ENCODE results near the gene TMEM178B.

The TMEM178B gene

GRCh38 chr7:141408440-141408839 lies 334.6 kb downstream of the TMEM178B start:
- no peak for DNase-seq (ENCODE audit: low read depth)
- no peak overlapping the region for H3K4me3 ChIP-seq (ENCODE audit: low read depth, low read length)
- no peak for TF ChIP-seq CTCF (IDR thresholded peaks at IDR 0.05; ENCODE audit: control insufficient read depth, extremely low read depth, insufficient read depth)

GRCh38 chr7:141409219-141409618 lies 335.4 kb downstream of the TMEM178B start:
- TF ChIP-seq CTCF (IDR thresholded peaks at IDR 0.05; ENCODE audit: control insufficient read depth, extremely low read depth, insufficient read depth) = no peak
- H3K4me3 ChIP-seq (ENCODE audit: low read depth, low read length) = no peak overlapping the region
- no peak for DNase-seq (ENCODE audit: low read depth)

- TF ChIP-seq CTCF (IDR thresholded peaks at IDR 0.05; ENCODE audit: control insufficient read depth, extremely low read depth, insufficient read depth) = no peak
- no peak overlapping the region for H3K4me3 ChIP-seq (ENCODE audit: low read depth, low read length)
- DNase-seq (ENCODE audit: low read depth) = no peak
These were observed 336.0 kb downstream of the TMEM178B start for GRCh38 chr7:141409801-141410329.

- TF ChIP-seq CTCF (IDR thresholded peaks at IDR 0.05; ENCODE audit: control insufficient read depth, extremely low read depth, insufficient read depth) = no peak
- no peak for DNase-seq (ENCODE audit: low read depth)
- H3K4me3 ChIP-seq (ENCODE audit: low read depth, low read length) = no peak overlapping the region
These were observed 336.6 kb downstream of the TMEM178B start for GRCh38 chr7:141410353-141411000.

GRCh38 chr7:141411133-141411532 lies 337.3 kb downstream of the TMEM178B start:
- no peak for DNase-seq (ENCODE audit: low read depth)
- TF ChIP-seq CTCF (IDR thresholded peaks at IDR 0.05; ENCODE audit: control insufficient read depth, extremely low read depth, insufficient read depth) = no peak
- H3K4me3 ChIP-seq (ENCODE audit: low read depth, low read length) = no peak overlapping the region

GRCh38 chr7:141415999-141416398 lies 342.1 kb downstream of the TMEM178B start:
- no peak for TF ChIP-seq CTCF (IDR thresholded peaks at IDR 0.05; ENCODE audit: control insufficient read depth, extremely low read depth, insufficient read depth)
- H3K4me3 ChIP-seq (ENCODE audit: low read depth, low read length) = no peak overlapping the region

More at GRCh38 chr7:141415999-141416398, 342.1 kb downstream of the TMEM178B start:
- no peak for DNase-seq (ENCODE audit: low read depth)
